H9 (cell line): Measurements from ENCODE around the gene HMGB1. TPM values are rescaled to one million over a fixed set of nuclear protein-coding genes. Genes with fewer than 3 reads are reported as not detected.

ENCODE experiments used
- DNase-seq: peaks from one replicate; pipeline ENCODE4 v3.0.0-alpha.2; 2017
- H2AFZ ChIP-seq: one replicate; pipeline ENCODE4 v1.6.1; 2013; ENCODE audit warnings: mild to moderate bottlenecking, low read length, control low read depth, moderate library complexity
- H2AK5ac ChIP-seq: 2 replicates; pipeline ENCODE4 v1.6.1; 2013; ENCODE audit warnings: low read length, control low read depth, mixed read lengths; ENCODE audit not compliant: insufficient read length
- H2BK120ac ChIP-seq: one replicate; pipeline ENCODE4 v1.6.1; 2013; ENCODE audit warnings: low read depth, mild to moderate bottlenecking, low read length, control low read depth, inconsistent platforms; ENCODE audit not compliant: poor library complexity, severe bottlenecking
- H2BK12ac ChIP-seq: 2 replicates; pipeline ENCODE4 v1.6.1; 2013; ENCODE audit warnings: low read length, control low read depth, mixed read lengths, low read depth; ENCODE audit not compliant: insufficient read length
- H2BK15ac ChIP-seq: 2 replicates; pipeline ENCODE4 v1.6.1; 2013; ENCODE audit warnings: low read depth, low read length, control low read depth
- H2BK20ac ChIP-seq: one replicate; pipeline ENCODE4 v1.6.1; 2013; ENCODE audit warnings: low read depth, mild to moderate bottlenecking, low read length, control low read depth, inconsistent platforms; ENCODE audit not compliant: poor library complexity, severe bottlenecking
- H2BK5ac ChIP-seq: 2 replicates; pipeline ENCODE4 v1.6.1; 2013; ENCODE audit warnings: low read length, control low read depth, mixed read lengths; ENCODE audit not compliant: insufficient read length
- H3K14ac ChIP-seq: 2 replicates; pipeline ENCODE4 v1.6.1; 2013; ENCODE audit warnings: low read length, control low read depth; ENCODE audit not compliant: insufficient read depth
- H3K18ac ChIP-seq: 2 replicates; pipeline ENCODE4 v1.6.1; 2013; ENCODE audit warnings: low read depth, mild to moderate bottlenecking, mixed read lengths, low read length, control low read depth; ENCODE audit not compliant: insufficient read length
- H3K23ac ChIP-seq: 2 replicates; pipeline ENCODE4 v1.6.1; 2013; ENCODE audit warnings: low read length, control low read depth, mixed read lengths, low read depth; ENCODE audit not compliant: insufficient read length
- H3K23me2 ChIP-seq: 2 replicates; pipeline ENCODE4 v1.6.1; 2013; ENCODE audit warnings: low read depth, mild to moderate bottlenecking, mixed read lengths, low read length, control low read depth; ENCODE audit not compliant: insufficient read length, poor library complexity, severe bottlenecking
- H3K27ac ChIP-seq: 2 replicates; pipeline ENCODE4 v1.5.1; 2013; ENCODE audit warnings: low read length, control low read depth, mixed read lengths, low read depth; ENCODE audit not compliant: insufficient read length
- H3K27me3 ChIP-seq: 2 replicates; pipeline ENCODE4 v1.6.1; 2013; ENCODE audit warnings: low read length, control low read depth, inconsistent platforms; ENCODE audit not compliant: insufficient read depth
- H3K4ac ChIP-seq: 2 replicates; pipeline ENCODE4 v1.6.1; 2013; ENCODE audit warnings: low read depth, mild to moderate bottlenecking, control low read depth, inconsistent platforms, low read length, moderate library complexity
- H3K4me1 ChIP-seq: 2 replicates; pipeline ENCODE4 v1.6.1; 2013; ENCODE audit warnings: low read length, control low read depth, inconsistent platforms; ENCODE audit not compliant: insufficient read depth
- H3K4me2 ChIP-seq: 2 replicates; pipeline ENCODE4 v1.6.1; 2013; ENCODE audit warnings: low read length, control low read depth, mixed read lengths; ENCODE audit not compliant: insufficient read length, insufficient read depth
- H3K56ac ChIP-seq: 2 replicates; pipeline ENCODE4 v1.6.1; 2013; ENCODE audit warnings: low read depth, mild to moderate bottlenecking, mixed read lengths, low read length, control low read depth; ENCODE audit not compliant: insufficient read length
- H3K79me1 ChIP-seq: 2 replicates; pipeline ENCODE4 v1.6.1; 2013; ENCODE audit warnings: low read depth, mild to moderate bottlenecking, moderate library complexity, low read length, control low read depth, inconsistent platforms; ENCODE audit not compliant: insufficient read depth, poor library complexity, severe bottlenecking
- H3K79me2 ChIP-seq: 2 replicates; pipeline ENCODE4 v1.6.1; 2013; ENCODE audit warnings: low read length, control low read depth, inconsistent platforms; ENCODE audit not compliant: insufficient read depth
- H3K9ac ChIP-seq: 2 replicates; pipeline ENCODE4 v1.6.1; 2013; ENCODE audit warnings: low read length, control low read depth, mixed read lengths; ENCODE audit not compliant: insufficient read length; ENCODE audit errors: extremely low read depth
- H3K9me3 ChIP-seq: one replicate; pipeline ENCODE4 v1.6.1; 2013; ENCODE audit warnings: low read depth, low read length, inconsistent platforms; ENCODE audit not compliant: control insufficient read depth
- H3T11ph ChIP-seq: one replicate; pipeline ENCODE4 v1.6.1; 2013; ENCODE audit warnings: mild to moderate bottlenecking, low read length, control low read depth, inconsistent platforms
- H4K20me1 ChIP-seq: one replicate; pipeline ENCODE4 v1.6.1; 2013; ENCODE audit not compliant: control insufficient read depth, insufficient read length, insufficient read depth
- H4K5ac ChIP-seq: 2 replicates; pipeline ENCODE4 v1.6.1; 2013; ENCODE audit warnings: low read depth, mild to moderate bottlenecking, mixed read lengths, low read length, control low read depth; ENCODE audit not compliant: insufficient read length
- H4K8ac ChIP-seq: replicated peaks from 2 replicates; pipeline ENCODE4 v1.6.1; 2013; ENCODE audit warnings: low read length, control low read depth, mixed read lengths, low read depth; ENCODE audit not compliant: insufficient read length
- H4K91ac ChIP-seq: 2 replicates; pipeline ENCODE4 v1.6.1; 2013; ENCODE audit warnings: low read depth, mild to moderate bottlenecking, moderate library complexity, mixed read lengths, low read length, control low read depth; ENCODE audit not compliant: insufficient read length
- H3K27ac Mint-ChIP-seq, 3 experiments: 2 replicates in 2 of 3; 3 replicates in 1 of 3; pipeline ENCODE4 v1.8.0; 2020 to 2021; ENCODE audit warnings: mixed read lengths in 3 of 3, mild to moderate bottlenecking in 1 of 3, moderate library complexity in 1 of 3
- H3K27me3 Mint-ChIP-seq: 2 replicates; pipeline ENCODE4 v1.8.0; 2021; ENCODE audit warnings: low read depth, mild to moderate bottlenecking, moderate library complexity, mixed read lengths
- H3K36me3 Mint-ChIP-seq, 3 experiments: 2 replicates in 2 of 3; 3 replicates in 1 of 3; pipeline ENCODE4 v1.8.0; 2020 to 2021; ENCODE audit warnings: low read depth in 3 of 3, mixed read lengths in 3 of 3; ENCODE audit not compliant: insufficient read depth in 1 of 3
- H3K4me1 Mint-ChIP-seq, 2 experiments: 2 replicates each; pipeline ENCODE4 v1.8.0; 2020; ENCODE audit warnings: mixed read lengths in 2 of 2
- H3K4me3 Mint-ChIP-seq, 2 experiments: 2 replicates in 1 of 2; 3 replicates in 1 of 2; pipeline ENCODE4 v1.8.0; 2020 to 2021; ENCODE audit warnings: mild to moderate bottlenecking in 2 of 2, mixed read lengths in 2 of 2, moderate library complexity in 1 of 2
- H3K9me3 Mint-ChIP-seq, 2 experiments: 2 replicates in 1 of 2; 3 replicates in 1 of 2; pipeline ENCODE4 v1.8.0; 2020; ENCODE audit warnings: mild to moderate bottlenecking in 2 of 2, mixed read lengths in 2 of 2, moderate library complexity in 1 of 2
- CTCF ChIP-seq: fragments of 200-600 bp; sonication (generic); conservative IDR thresholded peaks from 3 replicates; pipeline ENCODE4 v1.8.0; 2021; ENCODE audit warnings: antibody characterized with exemption, mild to moderate bottlenecking
- WGBS: extraction: QIAGEN DNeasy Blood & Tissue Kit; methylation state at CpG from one replicate; pipeline ENCODE4 v1.1.7; 2013; ENCODE audit warnings: missing lambda C conversion rate, low lambda C conversion rate, mixed read lengths; ENCODE audit not compliant: insufficient read length; ENCODE audit errors: extremely low coverage; 5-methylcytosine and 5-hydroxymethylcytosine counted together
- total RNA-seq: library from RNA; stranded (reverse); gene quantifications from 2 replicates; pipeline ENCODE4 v1.2.1, GENCODE V29; 2021

Gene HMGB1
- total RNA-seq, 1 experiment from 2014 or later, result 688 TPM

- Histone ChIP-seq H2BK120ac (no peak overlapping the region), H3K9me3 (no peaks in the 10 kb centered on the region), H2BK12ac (no peak overlapping the region), H3K14ac (no peak overlapping the region), H4K5ac (no peak overlapping the region), H4K91ac (no peak overlapping the region), H3K9ac (no peak overlapping the region), H3K79me1 (no peaks in the 10 kb centered on the region), H3K27ac (no peak overlapping the region), H3K23ac (no peak overlapping the region), H3K18ac (no peak overlapping the region), H2BK5ac (no peak overlapping the region), H2AFZ (no peak overlapping the region), H3K4ac (no peak overlapping the region), H2BK20ac (no peak overlapping the region), H3T11ph (no peak overlapping the region), H2BK15ac (no peak overlapping the region), H2AK5ac (no peak overlapping the region), H3K4me2 (no peak overlapping the region), H3K23me2 (no peaks in the 10 kb centered on the region), H3K79me2 (no peaks in the 10 kb centered on the region), H3K4me1 (no peaks in the 10 kb centered on the region), H3K56ac (no peak overlapping the region), H4K20me1 (no peaks in the 10 kb centered on the region), H3K27me3 (no peaks in the 10 kb centered on the region), H4K8ac (no peak overlapping the region)
- TF ChIP-seq CTCF, result no peak
- WGBS, result no CpG with 5 or more reads among the region's 9 CpGs
- peaks cover 0 to 5% of the 10 kb centered on the region in 2 experiments; a peak in 2 of 4 replicates for H3K4me1 Mint-ChIP-seq
- H3K9me3 Mint-ChIP-seq, result no peaks in the 10 kb centered on the region
- H3K27ac Mint-ChIP-seq, result no peak overlapping the region
- DNase-seq, result no peak
- H3K36me3 Mint-ChIP-seq, result no peaks in the 10 kb centered on the region
- H3K27me3 Mint-ChIP-seq, result no peaks in the 10 kb centered on the region
- no peak overlapping the region for H3K4me3 Mint-ChIP-seq
These were observed 43.7 kb upstream of the HMGB1 start for GRCh38 chr13:30509254-30510050.
